Activated CD8-positive, alpha-beta memory T cell treated with anti-CD3 and anti-CD28 coated beads, Interleukin-2, amount 50 U/mL, for 1 hour (primary cell): Measurements from ENCODE around the gene TP53TG5.

Experiments
- DNase-seq: peaks from one replicate; pipeline ENCODE4 v3.0.0-alpha.2; 2020; ENCODE audit errors: extremely low read depth

Gene TP53TG5

GRCh38 chr20:45378191-45378590 is at the start of gene TP53TG5:
Gene TP53TG5 (minus strand): TSS chr20:45378325. CDS start chr20:45378236, 89 bp downstream.
- DNase-seq: no peak

DNA sequence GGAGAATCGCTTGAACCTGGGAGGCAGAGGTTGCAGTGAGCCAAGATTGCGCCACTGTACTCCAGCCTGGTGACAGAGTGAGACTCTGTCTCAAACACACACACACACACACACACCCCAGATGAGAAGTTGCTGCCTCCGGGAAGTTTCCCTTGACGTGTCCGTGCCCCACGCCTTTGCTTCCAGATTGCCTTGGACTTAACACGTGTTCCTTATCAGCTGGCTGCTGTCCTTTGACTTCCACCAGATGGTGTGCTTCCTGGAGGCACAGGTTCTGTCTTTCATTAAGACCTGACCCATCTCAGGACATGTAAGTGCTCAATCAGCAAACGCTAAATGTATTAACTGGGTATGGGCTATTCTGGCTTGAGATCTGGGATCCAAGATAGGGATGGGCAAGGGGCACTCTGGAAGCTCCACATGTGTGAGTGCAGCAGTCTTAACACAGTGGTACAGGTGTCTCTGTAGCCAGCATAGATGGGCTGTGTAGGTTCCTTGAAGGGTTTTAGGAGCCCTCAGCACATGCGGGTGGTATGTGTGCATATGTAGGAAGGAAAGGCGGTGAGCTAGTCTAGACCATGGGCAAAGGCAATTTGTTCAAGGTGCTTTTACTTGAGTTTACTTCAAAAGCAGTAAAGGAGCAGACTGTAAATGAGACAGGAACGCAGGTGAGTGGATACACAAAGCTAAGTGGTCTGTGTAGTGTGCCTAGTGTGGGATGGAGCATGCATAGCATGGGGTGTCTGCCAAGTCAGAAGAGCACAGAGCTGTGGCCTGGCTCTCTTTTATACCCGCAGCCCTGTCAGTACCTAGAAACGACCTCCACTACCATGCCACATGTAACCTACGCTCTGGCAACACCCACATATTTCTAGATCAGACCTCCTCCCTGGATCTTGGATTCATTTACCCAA is 49.4 kb upstream of the TP53TG5 start:
- DNase-seq: no peak

GRCh38 chr20:45426320-45427016 is 48.3 kb upstream of the TP53TG5 start:
- DNase-seq: no peak

DNA sequence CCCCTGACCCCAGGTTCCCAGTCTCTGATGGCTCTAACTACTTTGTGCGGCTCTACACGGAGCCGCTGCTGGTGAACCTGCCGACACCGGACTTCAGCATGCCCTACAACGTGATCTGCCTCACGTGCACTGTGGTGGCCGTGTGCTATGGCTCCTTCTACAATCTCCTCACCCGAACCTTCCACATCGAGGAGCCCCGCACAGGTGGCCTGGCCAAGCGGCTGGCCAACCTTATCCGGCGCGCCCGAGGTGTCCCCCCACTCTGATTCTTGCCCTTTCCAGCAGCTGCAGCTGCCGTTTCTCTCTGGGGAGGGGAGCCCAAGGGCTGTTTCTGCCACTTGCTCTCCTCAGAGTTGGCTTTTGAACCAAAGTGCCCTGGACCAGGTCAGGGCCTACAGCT is 47.4 kb upstream of the TP53TG5 start:
- no peak for DNase-seq

- no peak for DNase-seq
Measured at GRCh38 chr20:45423700-45424099, 45.6 kb upstream of the TP53TG5 start.

DNA sequence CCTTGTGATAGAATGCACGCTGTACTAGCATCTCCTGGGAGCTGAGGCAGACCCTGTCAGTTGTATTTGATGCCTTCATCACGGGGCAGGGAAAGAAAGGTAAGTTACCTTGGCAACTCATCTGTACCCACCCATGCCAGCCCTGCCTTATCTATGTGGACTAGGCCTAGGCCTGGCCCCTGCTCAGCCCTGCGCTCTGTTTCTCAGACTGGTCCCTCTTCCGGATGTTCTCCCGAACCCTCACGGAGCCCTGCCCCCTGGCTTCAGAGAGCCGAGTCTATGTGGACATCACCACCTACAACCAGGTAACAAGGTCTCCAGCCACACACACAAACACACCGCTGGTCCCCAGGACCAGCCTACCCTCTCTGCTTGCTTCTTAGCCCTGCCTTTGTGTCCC is 42.0 kb upstream of the TP53TG5 start:
- DNase-seq: no peak

DNA sequence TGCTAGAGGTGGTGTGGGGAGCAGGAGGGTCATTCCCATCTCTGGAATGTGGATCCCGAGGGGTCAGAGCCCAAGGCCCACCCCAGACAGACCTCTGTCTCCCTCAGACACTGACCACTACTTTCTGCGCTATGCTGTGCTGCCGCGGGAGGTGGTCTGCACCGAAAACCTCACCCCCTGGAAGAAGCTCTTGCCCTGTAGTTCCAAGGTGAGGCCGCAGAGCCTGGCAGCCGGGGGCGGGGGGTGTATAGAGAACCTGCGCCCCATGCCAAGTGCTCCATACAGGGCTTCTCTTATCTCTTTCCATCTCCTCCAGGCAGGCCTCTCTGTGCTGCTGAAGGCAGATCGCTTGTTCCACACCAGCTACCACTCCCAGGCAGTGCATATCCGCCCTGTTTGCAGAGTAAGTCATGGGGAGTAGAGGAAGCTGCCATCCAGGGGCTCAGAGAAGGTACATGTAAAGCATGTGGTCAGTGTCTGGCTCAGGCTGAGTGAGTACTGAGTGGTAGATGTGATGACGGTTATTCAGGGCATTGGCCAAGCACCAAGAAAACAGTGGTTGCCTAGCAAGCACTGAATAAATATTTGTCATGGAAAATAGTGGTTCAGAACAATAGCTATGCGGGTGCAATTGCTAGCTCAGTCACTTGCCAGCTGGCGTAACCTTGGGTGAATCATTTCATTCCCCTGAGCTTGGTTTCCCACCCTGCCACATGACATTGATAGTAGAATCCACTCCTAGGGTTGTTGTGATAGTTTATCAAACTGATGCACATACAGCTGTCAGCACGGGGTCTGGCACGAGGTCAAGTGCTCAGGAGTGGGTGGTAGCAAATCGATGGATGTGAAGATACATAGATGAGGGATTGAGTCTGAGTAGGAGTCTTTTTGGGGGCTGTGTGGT is 41.3 kb upstream of the TP53TG5 start:
- no peak for DNase-seq

GRCh38 chr20:45416917-45417316 is 38.8 kb upstream of the TP53TG5 start:
- no peak for DNase-seq

DNA sequence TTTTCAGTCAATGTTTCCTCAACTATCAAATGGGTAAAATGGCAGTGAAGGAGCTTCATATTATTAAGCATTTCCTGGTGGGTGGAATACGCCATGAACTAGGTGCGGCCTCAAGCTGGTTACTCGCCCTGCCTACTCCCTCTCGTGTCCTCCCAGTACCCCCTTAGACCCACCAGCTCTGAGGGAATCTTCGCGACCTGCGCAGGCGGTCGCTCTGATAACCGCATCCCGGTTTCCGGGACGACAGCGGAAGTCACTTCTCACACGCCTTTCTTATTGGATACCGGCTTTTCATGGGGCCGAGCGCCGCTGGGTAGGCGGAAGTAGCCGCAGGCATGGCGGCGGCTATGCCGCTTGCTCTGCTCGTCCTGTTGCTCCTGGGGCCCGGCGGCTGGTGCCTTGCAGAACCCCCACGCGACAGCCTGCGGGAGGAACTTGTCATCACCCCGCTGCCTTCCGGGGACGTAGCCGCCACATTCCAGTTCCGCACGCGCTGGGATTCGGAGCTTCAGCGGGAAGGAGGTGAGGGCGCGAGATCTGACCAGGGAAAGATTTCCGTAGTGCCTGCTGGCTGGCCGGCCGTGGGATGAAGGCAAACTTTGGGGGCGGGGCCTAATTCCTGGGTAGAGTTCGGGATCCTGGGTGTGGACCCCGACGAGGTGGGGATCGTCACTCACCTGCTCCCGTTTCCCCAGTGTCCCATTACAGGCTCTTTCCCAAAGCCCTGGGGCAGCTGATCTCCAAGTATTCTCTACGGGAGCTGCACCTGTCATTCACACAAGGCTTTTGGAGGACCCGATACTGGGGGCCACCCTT is 37.9 kb upstream of the TP53TG5 start, which contains the start of gene PIGT:
Gene PIGT (plus strand): TSS at position 320 of the 816 bp plus-strand sequence. CDS start 16 bp downstream, at position 336.
- peak; percentile 79 for DNase-seq

DNA sequence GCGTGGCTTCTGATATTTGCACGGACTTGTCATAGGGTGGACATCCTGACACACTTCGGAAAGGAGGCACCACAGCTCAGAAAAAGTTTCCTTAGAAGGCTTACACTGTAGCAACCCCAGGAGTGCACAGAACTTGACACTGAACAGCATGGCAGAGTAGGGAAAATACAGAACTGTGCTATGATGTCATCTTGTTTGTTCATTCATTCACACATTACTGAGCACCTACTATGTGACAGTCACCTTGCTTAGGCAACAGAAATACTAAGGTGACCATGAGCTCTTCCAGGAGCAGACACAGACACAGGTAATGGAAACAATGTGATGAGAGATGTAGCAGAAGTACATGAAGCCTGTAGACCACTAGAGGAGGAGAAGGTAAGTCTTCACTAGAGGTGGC is 35.4 kb upstream of the TP53TG5 start:
- no peak for DNase-seq

GRCh38 chr20:45412653-45413052 is 34.5 kb upstream of the TP53TG5 start:
- no peak for DNase-seq

- no peak for DNase-seq
Measured at GRCh38 chr20:45410887-45411286, 32.8 kb upstream of the TP53TG5 start.

GRCh38 chr20:45409521-45410272 is 31.6 kb upstream of the TP53TG5 start:
- DNase-seq: no peak

DNA sequence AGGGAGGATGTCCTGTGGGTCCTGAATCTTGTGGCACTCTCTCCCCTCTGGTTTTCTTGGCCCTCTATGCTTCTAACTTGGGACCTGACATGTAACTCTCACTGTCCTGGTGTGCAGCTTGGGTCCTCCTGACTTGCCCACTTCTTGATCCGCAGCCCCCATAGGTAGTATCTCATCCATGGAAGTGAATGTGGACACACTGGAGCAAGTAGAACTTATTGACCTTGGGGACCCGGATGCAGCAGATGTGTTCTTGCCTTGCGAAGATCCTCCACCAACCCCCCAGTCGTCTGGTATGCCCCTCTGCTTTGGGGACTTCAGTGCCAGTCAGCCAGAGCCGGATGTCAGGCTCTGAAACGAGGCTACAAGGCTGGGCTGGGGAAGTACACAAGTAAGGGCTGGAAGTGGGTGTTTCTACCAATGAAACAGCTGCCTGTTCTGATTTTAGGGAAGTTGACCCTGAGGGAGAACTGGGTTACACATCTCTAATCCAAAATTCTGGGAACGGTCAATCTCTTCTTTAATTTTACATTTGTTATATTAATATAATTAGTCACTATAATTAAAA is 30.6 kb upstream of the TP53TG5 start:
- no peak for DNase-seq

- DNase-seq: no peak
Measured at GRCh38 chr20:45407783-45408645, 29.9 kb upstream of the TP53TG5 start, which contains the start of gene DBNDD2. Gene DBNDD2 (plus strand): TSS chr20:45408289. CDS start chr20:45408468, 179 bp downstream.

DNA sequence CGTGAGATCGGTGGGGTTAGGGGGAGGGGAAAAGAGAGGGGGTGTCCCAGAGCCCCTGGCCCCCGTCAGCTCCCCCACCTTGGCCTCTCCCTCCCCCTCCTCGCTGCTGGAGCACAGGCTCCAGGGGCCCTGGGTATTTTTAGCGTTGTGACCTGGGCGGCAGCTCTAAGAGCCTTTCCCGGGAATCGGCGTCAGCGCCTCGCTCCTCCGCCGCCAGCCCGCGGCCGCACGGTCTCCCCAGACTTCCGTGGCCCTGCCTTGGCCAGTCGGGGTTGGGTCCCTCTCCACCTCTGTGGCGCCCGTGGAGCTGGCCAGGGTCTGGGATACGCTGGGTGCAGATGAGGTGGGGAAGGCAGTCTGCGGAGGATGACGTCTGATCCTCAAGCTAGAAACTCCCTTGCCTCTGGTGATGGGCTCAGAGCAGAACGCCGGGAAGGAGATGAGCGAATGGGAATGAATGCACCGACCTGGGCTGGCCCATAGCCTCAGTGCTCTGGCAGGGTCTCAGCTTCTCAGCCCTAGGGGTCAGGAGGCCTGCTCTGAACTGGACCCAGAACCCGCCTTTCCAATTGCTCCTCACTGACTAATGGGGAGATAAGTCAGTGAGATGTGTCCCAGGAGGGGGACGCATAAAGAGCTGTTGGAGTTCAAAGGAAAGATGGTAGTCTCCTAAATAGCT is 29.1 kb upstream of the TP53TG5 start:
- DNase-seq: no peak

- DNase-seq: no peak
Measured at GRCh38 chr20:45406260-45407066, 28.3 kb upstream of the TP53TG5 start.
